ENCODE measurements around the gene NLRP2B.
"Not testable (repeated sequence)": the region's sequence is repeated elsewhere in the genome, so short reads cannot be mapped to it uniquely, and the experiment has no call there.

The NLRP2B gene

DNA sequence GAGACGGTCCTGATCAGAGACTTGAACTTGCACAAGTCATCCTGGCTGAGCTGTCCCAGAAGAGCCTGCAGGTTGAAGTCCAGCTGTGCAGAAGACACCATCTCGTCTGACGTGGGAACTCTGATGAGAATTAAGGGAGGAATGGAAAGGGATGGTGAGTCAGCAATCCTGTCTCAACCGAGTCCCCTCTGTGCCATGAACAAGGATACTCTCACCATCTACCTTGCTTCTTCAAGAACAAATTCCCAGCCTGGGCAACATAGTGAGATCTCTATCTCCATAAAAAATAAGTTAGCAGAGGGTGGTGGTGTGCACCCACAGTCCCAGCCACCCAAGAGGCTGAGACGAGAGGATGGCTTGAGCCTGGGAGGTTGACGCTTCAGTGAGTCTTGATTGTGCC is at the start of gene NLRP2B:
NLRP2B (minus strand) TSS at position 101 of the 400 bp plus-strand sequence.
- no peak for DNase-seq (ENCODE audit: low read depth in 2 of 2, low spot score in 1 of 2)

GRCh38 chrX:57725995-57726394 is 45.9 kb upstream of the NLRP2B start:
- DNase-seq (ENCODE audit: low read depth in 2 of 2, low spot score in 1 of 2): not testable (repeated sequence)

DNA sequence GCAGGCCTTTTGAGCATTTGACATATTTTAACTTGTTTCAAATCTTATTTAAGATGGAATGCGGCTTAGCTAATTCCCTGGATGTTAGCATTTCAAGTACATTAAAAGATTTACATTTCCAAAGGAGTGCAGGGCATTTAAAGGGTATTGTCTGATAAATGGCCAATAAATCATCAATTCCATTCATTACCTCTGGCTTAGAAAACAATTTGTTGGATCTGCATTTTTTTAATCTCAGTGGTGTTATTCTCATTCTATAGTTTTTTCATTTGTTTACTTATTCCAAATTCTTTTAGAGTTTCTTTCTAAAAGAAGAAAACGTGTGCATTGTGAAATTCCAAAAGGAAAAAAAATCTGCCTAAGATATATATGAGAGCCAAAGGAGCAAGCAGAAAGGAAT is 1.3 kb upstream of the NLRP2B start:
- DNase-seq (ENCODE audit: low read depth in 2 of 2, low spot score in 1 of 2): no peak

DNA sequence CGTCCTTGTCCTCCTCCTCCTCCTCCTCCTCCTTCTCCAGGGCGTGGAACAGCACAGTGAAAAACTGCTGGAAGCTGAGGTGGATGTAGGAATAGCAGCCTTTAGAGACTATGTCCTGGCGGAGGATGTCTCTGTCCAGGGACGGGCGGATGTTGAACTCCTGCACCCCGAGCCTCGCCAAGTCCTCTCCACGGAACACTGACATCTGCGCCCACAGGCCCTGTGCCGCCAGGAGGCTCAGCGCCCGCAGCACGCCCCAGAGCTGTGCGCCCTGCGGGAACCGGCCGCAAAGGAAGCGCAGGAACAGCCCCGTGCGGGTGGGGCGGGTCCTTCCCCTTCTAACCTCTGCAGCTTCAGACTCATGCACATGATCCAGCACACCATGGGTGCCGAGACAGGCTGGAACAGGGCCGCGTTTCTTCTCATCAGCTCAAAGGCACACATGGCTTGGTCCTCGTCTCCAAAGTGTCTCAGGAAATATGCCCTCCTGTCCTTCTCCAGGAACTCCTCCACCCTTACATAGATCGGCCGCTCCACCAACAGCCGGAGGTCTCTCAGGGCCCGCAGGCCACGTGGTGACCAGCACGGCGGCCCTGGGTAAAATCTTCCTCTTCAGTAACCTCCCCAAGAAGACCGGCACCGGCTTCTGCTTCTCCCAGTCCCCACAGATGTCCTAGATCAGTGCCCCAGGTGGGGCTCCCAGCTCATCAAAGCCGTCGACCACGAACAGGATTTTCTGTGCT is 1.2 kb downstream of the NLRP2B start:
- DNase-seq (ENCODE audit: low read depth in 2 of 2, low spot score in 1 of 2): no peak

GRCh38 chrX:57677132-57677858 is 2.8 kb downstream of the NLRP2B start:
- DNase-seq (ENCODE audit: low read depth in 2 of 2, low spot score in 1 of 2): no peak

DNA sequence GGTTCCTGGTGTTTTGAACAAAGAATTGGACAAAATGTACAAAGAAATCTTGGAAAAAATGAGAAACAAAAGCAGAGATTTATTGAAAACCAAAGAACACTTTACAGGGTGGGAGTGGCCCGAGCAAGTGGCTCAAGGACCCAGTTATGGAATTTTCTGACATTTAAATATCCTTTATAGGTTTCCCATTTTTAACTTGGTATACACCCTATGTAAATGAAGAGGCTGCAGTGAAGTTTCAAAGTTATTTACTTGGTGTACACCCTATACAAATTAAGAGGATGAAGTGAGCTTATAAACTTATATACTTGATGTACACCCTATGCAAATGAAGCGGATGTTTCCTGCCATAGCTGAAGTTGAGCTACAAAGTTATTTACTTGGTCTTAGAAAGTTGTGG is 4.7 kb downstream of the NLRP2B start:
- DNase-seq (ENCODE audit: low read depth in 2 of 2, low spot score in 1 of 2): no peak

- DNase-seq (ENCODE audit: low read depth in 2 of 2, low spot score in 1 of 2): no peak
These were observed 5.2 kb downstream of the NLRP2B start for GRCh38 chrX:57674861-57675260.

GRCh38 chrX:57669961-57670360 is 10.1 kb downstream of the NLRP2B start:
- no peak for DNase-seq (ENCODE audit: low read depth in 2 of 2, low spot score in 1 of 2)

DNA sequence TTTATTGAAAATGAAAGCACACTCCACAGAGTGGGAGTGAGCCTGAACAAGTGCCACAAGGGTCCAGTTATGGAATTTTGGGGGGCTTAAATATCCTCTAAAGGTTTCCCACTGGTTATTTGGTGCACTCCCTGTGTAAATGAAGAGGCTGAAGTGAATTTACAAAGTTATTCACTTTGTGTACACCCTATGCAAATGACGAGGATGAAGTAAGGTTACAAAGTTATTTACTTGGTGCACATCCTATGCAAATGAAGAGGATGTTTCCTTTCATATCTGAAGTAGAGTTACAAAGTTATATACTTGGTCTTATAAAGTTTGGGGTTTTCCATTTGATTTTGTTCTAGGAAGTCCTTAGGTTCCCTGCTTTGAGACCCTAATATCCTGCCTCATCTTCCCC is 13.1 kb downstream of the NLRP2B start:
- DNase-seq (ENCODE audit: low read depth in 2 of 2, low spot score in 1 of 2): no peak

DNA sequence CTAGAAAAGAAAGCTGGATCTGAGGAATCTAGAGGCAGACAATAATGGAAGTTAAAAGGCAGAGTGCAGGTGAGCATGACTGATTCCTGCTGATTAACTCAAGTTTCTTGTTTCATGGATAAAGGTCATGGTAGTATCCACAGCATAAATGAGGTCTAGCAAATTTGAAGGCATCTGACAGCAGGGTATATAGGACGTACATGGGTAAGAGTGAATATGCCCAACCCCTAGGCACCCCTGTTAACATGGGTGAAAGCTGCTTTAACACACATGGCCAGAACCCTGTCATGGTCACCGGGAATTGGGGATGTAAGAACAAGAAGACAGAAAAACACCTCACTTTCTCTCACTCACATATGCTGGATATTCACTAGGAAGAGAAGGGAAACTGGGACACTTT is 25.0 kb downstream of the NLRP2B start:
- DNase-seq (ENCODE audit: low read depth in 2 of 2, low spot score in 1 of 2): no peak

DNA sequence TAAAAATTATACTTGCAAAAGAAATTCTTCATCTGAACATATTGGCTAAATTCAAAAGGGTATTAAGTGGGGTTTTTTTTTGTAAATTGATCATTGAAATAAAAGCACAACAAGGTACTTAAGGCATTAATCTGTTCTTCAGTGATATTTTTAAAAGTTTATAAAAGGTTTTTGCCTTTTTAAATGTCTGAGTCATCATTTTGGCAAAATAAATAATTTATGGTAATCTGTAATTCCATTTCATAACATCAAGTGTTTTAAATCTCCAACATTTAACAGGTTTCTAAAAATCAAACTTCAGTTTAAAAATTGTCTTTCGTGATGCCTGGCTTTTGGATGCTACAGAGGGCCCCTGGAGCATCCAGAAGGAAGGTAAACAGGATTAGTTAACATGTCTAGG is 27.4 kb downstream of the NLRP2B start:
- DNase-seq (ENCODE audit: low read depth in 2 of 2, low spot score in 1 of 2): no peak

DNA sequence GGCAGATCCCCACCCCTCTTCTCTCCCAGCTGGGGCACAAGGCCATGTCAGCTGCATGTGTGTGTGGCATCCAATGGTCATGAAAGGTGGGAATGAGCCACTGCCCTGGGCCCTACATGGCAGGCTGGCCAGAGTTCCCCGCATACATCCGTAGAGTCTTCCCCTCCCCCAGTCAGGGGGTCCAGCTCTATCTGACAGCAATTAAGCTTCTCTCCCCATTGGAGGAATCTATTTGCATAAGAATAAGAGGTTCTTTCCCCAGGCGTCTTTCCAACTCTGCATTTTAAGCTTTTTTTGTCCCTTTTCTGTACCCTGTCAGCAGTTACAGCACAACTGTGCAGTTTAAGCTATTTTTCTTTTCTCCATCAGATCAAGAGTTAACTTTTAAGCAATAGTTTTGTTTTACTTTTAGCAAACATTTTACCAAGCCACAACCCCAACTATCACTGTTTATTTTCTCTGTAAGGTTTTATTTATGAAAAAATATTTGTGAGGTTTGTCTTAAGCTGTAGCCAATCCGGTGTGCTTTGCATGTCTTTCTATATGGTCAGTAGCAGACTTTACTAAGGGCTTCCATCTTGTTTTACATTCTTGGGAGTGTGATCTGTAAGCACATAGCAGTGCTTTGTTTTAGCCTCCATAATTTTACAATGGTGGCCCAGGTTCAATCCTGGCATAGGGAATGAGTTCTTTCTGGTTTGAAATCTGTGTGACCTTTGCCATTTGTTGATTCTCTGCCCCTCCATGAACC is 28.7 kb downstream of the NLRP2B start:
- DNase-seq (ENCODE audit: low read depth in 2 of 2, low spot score in 1 of 2): no peak

DNA sequence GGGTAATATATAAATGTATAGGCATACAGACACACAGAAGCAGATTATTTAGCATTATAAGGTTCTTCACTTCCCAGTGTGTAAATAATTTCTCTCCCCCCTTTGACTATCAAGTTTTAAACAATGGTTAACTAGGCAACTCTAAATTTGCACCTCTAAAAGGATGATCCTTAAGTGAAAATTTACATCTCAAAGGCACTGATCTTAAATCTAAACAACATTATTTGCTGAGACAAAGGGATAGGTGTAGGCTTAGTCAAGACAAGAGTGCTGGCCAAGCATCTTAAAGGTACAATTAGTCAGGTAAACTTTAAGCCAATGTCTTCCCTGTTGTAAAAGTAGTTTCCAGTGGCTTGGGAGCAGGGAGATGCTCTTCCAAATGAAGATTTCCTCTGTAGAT is 33.0 kb downstream of the NLRP2B start:
- no peak for DNase-seq (ENCODE audit: low read depth in 2 of 2, low spot score in 1 of 2)

GRCh38 chrX:57643698-57644097 is 36.4 kb downstream of the NLRP2B start:
- DNase-seq (ENCODE audit: low read depth in 2 of 2, low spot score in 1 of 2): no peak

DNA sequence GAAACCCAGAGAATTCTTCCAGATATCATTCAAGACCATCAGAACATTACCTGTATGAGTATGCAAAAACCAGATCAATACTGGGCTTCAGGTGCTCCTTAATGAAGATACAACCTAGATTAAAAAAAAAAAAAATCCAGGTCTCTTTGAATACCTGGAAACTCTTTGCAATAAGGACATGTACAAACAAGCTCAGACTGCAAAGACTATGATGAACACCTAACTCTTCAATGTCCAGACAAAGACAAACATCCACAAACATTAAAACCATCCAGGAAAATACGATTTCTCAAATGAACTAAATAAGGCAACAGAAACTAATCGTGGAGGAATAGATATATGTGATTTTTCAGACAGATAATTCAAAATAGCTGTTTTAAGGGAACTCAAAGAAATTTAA is 38.7 kb downstream of the NLRP2B start:
- DNase-seq (ENCODE audit: low read depth in 2 of 2, low spot score in 1 of 2): no peak

DNA sequence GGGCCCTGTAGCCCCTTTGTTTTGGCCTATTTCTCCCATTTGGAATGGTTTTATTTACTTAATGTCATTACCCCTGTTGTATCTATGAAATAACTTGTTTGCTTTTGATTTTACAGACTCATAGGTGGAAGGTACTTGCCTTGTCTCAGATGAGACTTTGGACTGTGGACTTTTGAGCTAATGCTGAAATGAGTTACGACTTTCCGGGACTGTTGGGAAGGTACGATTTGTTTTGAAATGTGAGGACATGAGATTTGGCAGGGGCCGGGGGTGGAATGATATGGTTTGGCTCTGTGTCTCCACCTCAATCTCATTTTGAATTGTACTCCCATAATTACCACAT is 39.4 kb downstream of the NLRP2B start:
- DNase-seq (ENCODE audit: low read depth in 2 of 2, low spot score in 1 of 2): no peak

DNA sequence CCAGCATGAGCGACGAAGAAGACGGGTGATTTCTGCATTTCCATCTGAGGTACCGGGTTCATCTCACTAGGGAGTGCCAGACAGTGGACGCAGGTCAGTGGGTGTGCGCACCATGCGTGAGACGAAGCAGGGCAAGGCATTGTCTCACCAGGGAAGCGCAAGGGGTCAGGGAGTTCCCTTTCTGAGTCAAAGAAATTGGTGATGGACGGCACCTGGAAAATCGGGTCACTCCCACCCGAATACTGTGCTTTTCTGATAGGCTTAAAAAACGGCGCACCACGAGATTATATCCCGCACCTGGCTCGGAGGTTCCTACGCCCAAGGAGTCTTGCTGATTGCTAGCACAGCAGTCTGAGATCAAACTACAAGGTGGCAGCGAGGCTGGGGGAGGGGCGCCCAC is 50.6 kb downstream of the NLRP2B start:
- not testable (repeated sequence) for DNase-seq (ENCODE audit: low read depth in 2 of 2, low spot score in 1 of 2)

All from stimulated activated CD8-positive, alpha-beta memory T cell treated with anti-CD3 and anti-CD28 coated beads, Interleukin-4, amount 100 ng/mL, for 1 hour (primary cell).